Mesothelial cell of epicardium (in vitro differentiated cells): ENCODE measurements around the gene FILIP1L. TPM values are rescaled to one million over a fixed set of nuclear protein-coding genes. Genes with fewer than 3 reads are reported as not detected.
A peak's percentile ranks its signal among the peaks of the same experiment; 100 is the strongest.

Source experiments
- DNase-seq, 2 experiments: peaks; one replicate each; pipeline ENCODE4 v3.0.0; 2021; ENCODE audit warnings: low spot score in 2 of 2; ENCODE audit not compliant: unreplicated experiment in 2 of 2
- H3K27ac Mint-ChIP-seq: 2 replicates; pipeline ENCODE4 v1.8.0; 2021; ENCODE audit warnings: mixed read lengths
- H3K27me3 Mint-ChIP-seq: 2 replicates; pipeline ENCODE4 v1.8.0; 2021; ENCODE audit warnings: low read depth, mixed read lengths
- H3K36me3 Mint-ChIP-seq: 2 replicates; pipeline ENCODE4 v1.8.0; 2021; ENCODE audit warnings: mixed read lengths
- H3K4me1 Mint-ChIP-seq: 2 replicates; pipeline ENCODE4 v1.8.0; 2021; ENCODE audit warnings: mixed read lengths
- H3K4me3 Mint-ChIP-seq: 2 replicates; pipeline ENCODE4 v1.8.0; 2021; ENCODE audit warnings: mild to moderate bottlenecking, moderate library complexity, mixed read lengths
- H3K9me3 Mint-ChIP-seq: 2 replicates; pipeline ENCODE4 v1.8.0; 2021; ENCODE audit warnings: mixed read lengths
- total RNA-seq: library from RNA; stranded (reverse); gene quantifications from 3 replicates; pipeline ENCODE4 v1.2.1, GENCODE V29; 2021
- TF ChIP-seq, protein P1 (sequence below): fragments of 200-600 bp; sonication (generic); IDR thresholded peaks from one replicate; pipeline ENCODE4 v1.5.0; 2021; ENCODE audit warnings: antibody characterized with exemption; ENCODE audit not compliant: unreplicated experiment

The FILIP1L gene
- total RNA-seq, 1 donor from 2014 or later, result 15.7 TPM

DNA sequence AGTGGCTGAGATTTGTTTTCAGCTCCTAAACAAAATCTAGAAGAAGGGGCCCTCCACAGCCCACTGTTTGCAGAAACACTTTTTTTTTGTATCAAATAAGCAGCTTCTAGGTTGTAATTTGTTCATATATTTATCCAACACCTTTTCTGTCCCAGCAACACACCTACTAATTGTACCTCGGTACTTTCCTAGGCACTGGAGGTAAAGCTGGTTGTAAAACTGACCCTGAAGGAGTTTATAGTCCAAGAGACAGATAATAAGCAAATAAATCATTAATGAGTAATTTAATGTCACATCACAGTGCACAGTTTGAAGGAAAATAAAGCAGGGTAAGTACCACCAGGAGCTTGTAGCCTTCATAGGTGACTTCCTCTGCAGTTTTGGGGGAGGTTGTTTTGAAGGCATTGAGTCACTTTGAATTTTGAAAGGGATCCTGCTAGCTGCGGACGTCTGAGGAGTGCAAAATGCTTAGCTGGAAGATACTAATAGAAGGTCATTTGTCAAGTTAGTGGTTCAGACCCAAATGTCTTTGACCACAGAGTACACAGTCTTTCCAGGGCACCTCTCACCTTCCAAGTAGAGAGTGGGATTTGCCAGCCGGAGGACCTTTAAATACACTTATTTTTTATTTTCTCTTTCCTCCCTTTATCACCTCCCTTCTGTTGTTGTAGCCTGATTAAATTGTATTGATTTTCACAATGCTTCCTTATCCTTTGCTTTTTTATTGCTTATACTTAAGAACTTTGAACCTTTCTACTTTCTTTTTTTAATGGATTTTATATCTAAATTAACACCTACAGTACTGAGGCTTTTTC is 242.9 kb downstream of the FILIP1L start:
- TF ChIP-seq, protein P1, sequence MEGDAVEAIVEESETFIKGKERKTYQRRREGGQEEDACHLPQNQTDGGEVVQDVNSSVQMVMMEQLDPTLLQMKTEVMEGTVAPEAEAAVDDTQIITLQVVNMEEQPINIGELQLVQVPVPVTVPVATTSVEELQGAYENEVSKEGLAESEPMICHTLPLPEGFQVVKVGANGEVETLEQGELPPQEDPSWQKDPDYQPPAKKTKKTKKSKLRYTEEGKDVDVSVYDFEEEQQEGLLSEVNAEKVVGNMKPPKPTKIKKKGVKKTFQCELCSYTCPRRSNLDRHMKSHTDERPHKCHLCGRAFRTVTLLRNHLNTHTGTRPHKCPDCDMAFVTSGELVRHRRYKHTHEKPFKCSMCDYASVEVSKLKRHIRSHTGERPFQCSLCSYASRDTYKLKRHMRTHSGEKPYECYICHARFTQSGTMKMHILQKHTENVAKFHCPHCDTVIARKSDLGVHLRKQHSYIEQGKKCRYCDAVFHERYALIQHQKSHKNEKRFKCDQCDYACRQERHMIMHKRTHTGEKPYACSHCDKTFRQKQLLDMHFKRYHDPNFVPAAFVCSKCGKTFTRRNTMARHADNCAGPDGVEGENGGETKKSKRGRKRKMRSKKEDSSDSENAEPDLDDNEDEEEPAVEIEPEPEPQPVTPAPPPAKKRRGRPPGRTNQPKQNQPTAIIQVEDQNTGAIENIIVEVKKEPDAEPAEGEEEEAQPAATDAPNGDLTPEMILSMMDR, result no peak
- Mint-ChIP-seq H3K9me3 (no peaks in the 10 kb centered on the region), H3K27ac (peak overlapping the region; percentile 27), H3K4me3 (no peak overlapping the region), H3K36me3 (no peaks in the 10 kb centered on the region), H3K27me3 (no peaks in the 10 kb centered on the region), H3K4me1 (peaks cover 53% of the 10 kb centered on the region)
- no peak for DNase-seq

- Mint-ChIP-seq H3K36me3 (no peaks in the 10 kb centered on the region), H3K27ac (no peak overlapping the region), H3K9me3 (no peaks in the 10 kb centered on the region), H3K27me3 (no peaks in the 10 kb centered on the region), H3K4me1 (peaks cover 51% of the 10 kb centered on the region), H3K4me3 (no peak overlapping the region)
- no peak for DNase-seq
- TF ChIP-seq, protein P1, result no peak
Observed at GRCh38 chr3:99870712-99871111, 243.6 kb downstream of the FILIP1L start.

DNA sequence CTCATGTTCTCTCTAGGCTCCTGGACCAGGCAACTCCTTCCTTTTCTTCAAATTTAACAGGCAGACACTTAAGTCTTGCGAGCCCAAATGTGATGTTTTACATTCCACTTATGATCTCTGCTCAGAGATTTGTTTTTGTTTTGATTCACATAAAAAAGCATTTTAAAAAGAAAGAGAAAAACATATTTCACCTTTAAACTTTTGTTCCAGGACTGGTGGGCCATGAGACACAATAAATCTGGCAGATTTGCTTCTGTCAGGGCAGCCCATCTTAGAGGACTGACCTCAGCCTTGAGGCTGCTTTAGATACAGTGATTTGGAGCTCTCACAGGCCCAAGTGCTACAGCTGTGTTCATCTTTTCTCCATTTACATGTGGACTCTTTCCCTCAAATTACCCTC is 244.7 kb downstream of the FILIP1L start:
- Mint-ChIP-seq H3K4me3 (no peak overlapping the region), H3K9me3 (no peaks in the 10 kb centered on the region), H3K27ac (peak overlapping the region; percentile 27), H3K27me3 (no peaks in the 10 kb centered on the region), H3K4me1 (peaks cover 47% of the 10 kb centered on the region), H3K36me3 (peaks cover 1% of the 10 kb centered on the region)
- TF ChIP-seq, protein P1, result no peak
- DNase-seq, result no peak

GRCh38 chr3:99868311-99868646 is 246.0 kb downstream of the FILIP1L start:
- Mint-ChIP-seq H3K27ac (no peak overlapping the region), H3K4me3 (no peak overlapping the region), H3K36me3 (peaks cover 7% of the 10 kb centered on the region), H3K9me3 (no peaks in the 10 kb centered on the region), H3K4me1 (peaks cover 36% of the 10 kb centered on the region), H3K27me3 (no peaks in the 10 kb centered on the region)
- TF ChIP-seq, protein P1, result no peak
- DNase-seq, result no peak

DNA sequence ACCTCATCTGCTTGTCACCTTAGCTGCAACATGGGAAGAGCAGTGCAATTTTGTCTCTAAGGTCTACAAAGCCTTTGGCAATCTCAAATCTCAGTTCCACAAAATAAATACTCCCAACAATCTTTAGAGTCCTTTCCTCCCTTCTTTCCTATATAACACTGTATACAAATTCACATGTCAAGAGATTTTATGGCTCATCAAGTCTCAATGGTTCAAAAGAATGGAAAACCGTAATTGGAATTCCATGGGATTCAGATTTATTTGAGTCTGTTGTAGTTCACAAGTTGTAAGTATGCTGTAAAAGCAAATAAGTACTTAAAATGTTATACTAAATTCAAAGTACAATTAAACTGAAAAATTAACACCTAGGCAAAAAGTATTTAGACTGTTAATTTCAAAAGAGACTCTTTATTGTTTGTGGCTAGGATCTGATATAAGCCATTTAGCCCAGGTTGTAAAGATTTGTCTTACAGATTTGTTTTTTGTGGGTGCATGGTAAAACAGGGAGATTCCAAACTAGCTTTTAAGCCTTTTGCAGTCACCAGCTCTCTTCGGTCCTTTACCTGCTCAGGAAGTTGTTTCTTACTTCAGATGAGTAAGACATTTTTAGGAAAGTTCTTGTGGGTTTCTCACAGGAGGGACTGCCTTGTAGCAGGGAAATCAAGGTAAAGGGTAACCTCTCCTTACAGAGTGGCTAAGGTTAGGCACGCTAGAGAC is 246.5 kb downstream of the FILIP1L start:
- H3K27ac Mint-ChIP-seq, result no peak overlapping the region
- peaks cover 13% of the 10 kb centered on the region for H3K36me3 Mint-ChIP-seq
- no peak overlapping the region for H3K4me3 Mint-ChIP-seq
- H3K4me1 Mint-ChIP-seq, result peaks cover 33% of the 10 kb centered on the region
- TF ChIP-seq, protein P1, result no peak
- no peaks in the 10 kb centered on the region for H3K9me3 Mint-ChIP-seq
- no peak for DNase-seq
- H3K27me3 Mint-ChIP-seq, result no peaks in the 10 kb centered on the region
